Endothelial cell of umbilical vein (primary cell): Measurements from ENCODE around the gene L3MBTL2.

Experiments used
- CTCF ChIP-seq, 2 donors: IDR thresholded peaks; 1 replicate in 1 of 2; 2 replicates in 1 of 2; pipeline ENCODE4 v1.5.1; 2011; ENCODE audit warnings: low read length in 2 of 2, mild to moderate bottlenecking in 2 of 2, moderate library complexity in 2 of 2, control low read depth in 1 of 2, inconsistent platforms in 1 of 2, low read depth in 1 of 2; ENCODE audit not compliant: insufficient read depth in 1 of 2; ENCODE audit errors: extremely low read depth in 1 of 2
- GATA2 ChIP-seq: IDR thresholded peaks from 2 replicates; pipeline ENCODE4 v1.7.0; 2011; ENCODE audit warnings: low read depth, mild to moderate bottlenecking, moderate library complexity, mixed read lengths, low read length; ENCODE audit not compliant: insufficient read length, insufficient read depth
- JUN ChIP-seq: IDR thresholded peaks from 2 replicates; pipeline ENCODE4 v1.6.1; 2011; ENCODE audit warnings: borderline replicate concordance, low read depth; ENCODE audit not compliant: insufficient read length, insufficient read depth
- MAX ChIP-seq: IDR thresholded peaks from 2 replicates; pipeline ENCODE4 v1.6.1; 2011; ENCODE audit not compliant: insufficient read depth, insufficient read length
- MYC ChIP-seq: IDR thresholded peaks from one replicate; pipeline ENCODE4 v1.6.1; 2011; ENCODE audit warnings: mild to moderate bottlenecking, low read depth, low read length
- POLR2A ChIP-seq: IDR thresholded peaks from 2 replicates; pipeline ENCODE4 v1.6.1; 2012; ENCODE audit warnings: low read depth, mild to moderate bottlenecking, control low read depth, low read length

GRCh38 chr22:41280854-41281253, 75.7 kb downstream of the L3MBTL2 start:
- TF ChIP-seq POLR2A (no peak), JUN (no peak), CTCF (IDR thresholded peaks at IDR 0.05; ENCODE audit: extremely low read depth in 1 of 2, insufficient read depth in 1 of 2, low read depth in 1 of 2, low read length in 2 of 2) (no peak), MAX (no peak), MYC (no peak), GATA2 (no peak)
